ENCODE data around the gene PSEN1.

Gene PSEN1

GRCh38 chr14:73242357-73242901, 106.1 kb downstream of the PSEN1 start:
- DNase-seq = no peak

GRCh38 chr14:73243341-73243740, 107.0 kb downstream of the PSEN1 start:
- DNase-seq = no peak

GRCh38 chr14:73243748-73244147, 107.4 kb downstream of the PSEN1 start:
- no peak for DNase-seq

GRCh38 chr14:73244541-73245290, 108.4 kb downstream of the PSEN1 start:
- DNase-seq = no peak

GRCh38 chr14:73245480-73246325, 109.4 kb downstream of the PSEN1 start:
- DNase-seq = no peak

- DNase-seq = no peak
Observed at GRCh38 chr14:73246387-73247150, 110.3 kb downstream of the PSEN1 start.

- no peak for DNase-seq
Observed at GRCh38 chr14:73248108-73248868, 112.0 kb downstream of the PSEN1 start.

GRCh38 chr14:73249108-73249507, 112.8 kb downstream of the PSEN1 start:
- DNase-seq = no peak

GRCh38 chr14:73249564-73250316, 113.4 kb downstream of the PSEN1 start:
- no peak for DNase-seq

- DNase-seq = no peak
Observed at GRCh38 chr14:73250317-73250713, 114.0 kb downstream of the PSEN1 start.

GRCh38 chr14:73250781-73251500, 114.6 kb downstream of the PSEN1 start:
- no peak for DNase-seq

GRCh38 chr14:73251516-73252215, 115.4 kb downstream of the PSEN1 start:
- no peak for DNase-seq

GRCh38 chr14:73252491-73253322, 116.4 kb downstream of the PSEN1 start:
- DNase-seq = no peak

GRCh38 chr14:73253323-73253610, 117.0 kb downstream of the PSEN1 start:
- DNase-seq = no peak

GRCh38 chr14:73253721-73254120, 117.4 kb downstream of the PSEN1 start:
- DNase-seq = no peak

- DNase-seq = no peak
Observed at GRCh38 chr14:73254247-73255004, 118.1 kb downstream of the PSEN1 start.

- no peak for DNase-seq
Observed at GRCh38 chr14:73255005-73255400, 118.7 kb downstream of the PSEN1 start.

- DNase-seq = no peak
Observed at GRCh38 chr14:73255693-73256225, 119.5 kb downstream of the PSEN1 start.
